ENCODE data around the gene PPFIA2.

DNA sequence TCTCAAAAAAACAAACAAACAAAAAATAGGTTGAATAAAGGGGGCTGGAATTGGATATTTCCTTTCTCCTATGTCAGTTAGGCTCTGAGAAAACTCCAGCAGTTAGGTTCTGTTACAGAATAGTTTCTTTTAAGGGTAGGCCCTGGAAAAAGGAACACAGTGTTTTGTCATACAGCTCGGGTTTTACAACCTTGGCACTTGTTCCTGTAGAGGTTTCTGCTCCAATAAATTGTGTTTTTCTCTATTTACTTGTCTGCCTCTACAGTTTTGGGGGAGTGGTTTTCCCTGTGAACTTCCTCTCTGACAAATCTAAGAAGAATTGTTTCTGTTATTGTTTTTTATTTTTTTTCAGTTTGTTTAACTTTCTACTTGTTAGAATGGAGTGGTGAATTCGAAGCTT, 513.7 kb downstream of the PPFIA2 start:
- TF ChIP-seq, protein P1, sequence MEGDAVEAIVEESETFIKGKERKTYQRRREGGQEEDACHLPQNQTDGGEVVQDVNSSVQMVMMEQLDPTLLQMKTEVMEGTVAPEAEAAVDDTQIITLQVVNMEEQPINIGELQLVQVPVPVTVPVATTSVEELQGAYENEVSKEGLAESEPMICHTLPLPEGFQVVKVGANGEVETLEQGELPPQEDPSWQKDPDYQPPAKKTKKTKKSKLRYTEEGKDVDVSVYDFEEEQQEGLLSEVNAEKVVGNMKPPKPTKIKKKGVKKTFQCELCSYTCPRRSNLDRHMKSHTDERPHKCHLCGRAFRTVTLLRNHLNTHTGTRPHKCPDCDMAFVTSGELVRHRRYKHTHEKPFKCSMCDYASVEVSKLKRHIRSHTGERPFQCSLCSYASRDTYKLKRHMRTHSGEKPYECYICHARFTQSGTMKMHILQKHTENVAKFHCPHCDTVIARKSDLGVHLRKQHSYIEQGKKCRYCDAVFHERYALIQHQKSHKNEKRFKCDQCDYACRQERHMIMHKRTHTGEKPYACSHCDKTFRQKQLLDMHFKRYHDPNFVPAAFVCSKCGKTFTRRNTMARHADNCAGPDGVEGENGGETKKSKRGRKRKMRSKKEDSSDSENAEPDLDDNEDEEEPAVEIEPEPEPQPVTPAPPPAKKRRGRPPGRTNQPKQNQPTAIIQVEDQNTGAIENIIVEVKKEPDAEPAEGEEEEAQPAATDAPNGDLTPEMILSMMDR (IDR thresholded peaks at IDR 0.05): no peak
- TF ChIP-seq EP300 (IDR thresholded peaks at IDR 0.05) (no peak), POLR2A (IDR thresholded peaks at IDR 0.05) (no peak)

Measured in suprapubic skin (tissue), 3 donors.